ENCODE data around the gene SLC30A3.

The SLC30A3 gene, protein sequence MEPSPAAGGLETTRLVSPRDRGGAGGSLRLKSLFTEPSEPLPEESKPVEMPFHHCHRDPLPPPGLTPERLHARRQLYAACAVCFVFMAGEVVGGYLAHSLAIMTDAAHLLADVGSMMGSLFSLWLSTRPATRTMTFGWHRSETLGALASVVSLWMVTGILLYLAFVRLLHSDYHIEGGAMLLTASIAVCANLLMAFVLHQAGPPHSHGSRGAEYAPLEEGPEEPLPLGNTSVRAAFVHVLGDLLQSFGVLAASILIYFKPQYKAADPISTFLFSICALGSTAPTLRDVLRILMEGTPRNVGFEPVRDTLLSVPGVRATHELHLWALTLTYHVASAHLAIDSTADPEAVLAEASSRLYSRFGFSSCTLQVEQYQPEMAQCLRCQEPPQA
- 0 to 0.30 (median 0.26) reads per million in 9 experiments for total RNA-seq

DNA sequence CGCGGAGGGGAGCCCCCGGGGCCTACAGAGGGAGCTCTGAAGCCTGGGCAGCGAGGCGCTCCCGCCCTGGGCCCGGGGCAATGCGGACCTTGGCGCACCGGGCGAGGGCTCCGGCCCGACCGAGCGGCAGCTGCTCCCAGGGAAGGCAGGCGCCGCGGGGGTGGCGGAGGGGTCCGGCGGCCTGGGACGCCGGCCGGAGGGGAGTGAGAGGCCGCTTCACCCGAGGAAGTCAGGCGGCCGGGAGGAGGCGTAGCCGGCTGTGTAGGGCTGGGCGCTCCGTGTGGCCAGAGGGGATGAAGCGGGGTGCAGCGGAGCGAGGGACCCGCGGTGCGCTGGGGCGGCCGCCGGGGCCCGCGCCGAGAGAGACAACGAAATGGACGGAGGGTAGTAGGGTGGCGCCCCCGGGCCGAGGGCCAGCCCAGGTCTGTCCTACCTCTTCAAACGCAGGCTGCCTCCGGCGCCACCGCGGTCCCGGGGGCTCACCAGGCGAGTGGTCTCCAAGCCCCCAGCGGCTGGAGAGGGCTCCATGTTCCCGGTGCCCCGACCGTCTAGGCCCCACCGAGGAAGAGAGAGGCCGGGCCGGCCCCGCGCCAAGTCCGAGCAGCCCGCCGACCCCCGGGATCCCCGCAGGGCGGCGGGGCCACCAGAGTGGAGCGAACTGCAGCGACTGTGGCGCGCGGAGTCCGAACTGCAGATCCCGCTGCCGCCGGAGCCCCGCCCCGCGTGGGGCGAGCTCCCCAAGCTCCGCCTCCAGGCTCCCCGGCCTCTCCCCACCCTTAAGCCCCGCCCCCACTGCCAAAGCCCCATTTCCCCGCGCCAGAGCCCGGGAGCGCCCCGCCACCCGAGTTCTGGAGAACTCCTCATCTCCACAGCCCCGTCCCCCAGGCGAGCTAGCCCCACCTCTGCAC, at the start of gene SLC30A3:
Gene SLC30A3 (minus strand): TSS at position 669 of the 908 bp plus-strand sequence. CDS start 141 bp downstream, at position 528.
- peaks cover 5% of the 10 kb centered on the region for H3K36me3 Mint-ChIP-seq (ENCODE audit: insufficient read depth)
- peak within 1 kb of the TSS; percentile 86 to 97 for H3K4me3 Mint-ChIP-seq
- H3K27ac Mint-ChIP-seq: peak within 1 kb of the TSS; percentile 25 to 78

DNA sequence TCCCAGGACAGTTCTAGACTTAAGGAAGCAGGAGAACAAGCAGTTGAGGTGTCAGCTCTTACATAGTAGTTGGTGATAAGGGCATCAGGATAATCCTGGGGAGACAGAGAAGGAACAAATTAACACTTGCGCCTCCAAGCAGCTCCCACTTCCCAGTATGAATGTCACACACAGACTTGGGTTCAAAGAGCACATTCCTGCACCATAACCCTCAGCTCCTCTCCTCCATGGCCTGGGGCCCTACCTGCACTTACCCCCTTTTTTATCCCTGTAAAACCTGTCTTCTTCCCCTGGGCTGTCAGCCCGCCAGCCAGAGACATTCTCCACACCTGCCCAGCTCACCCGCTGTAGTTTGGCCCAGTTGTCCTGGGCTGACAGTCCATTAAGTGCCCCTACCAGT, 49.3 kb upstream of the SLC30A3 start:
- ATAC-seq (replicated peaks): no peak
- no peak overlapping the region for H3K4me3 Mint-ChIP-seq

More for the DNA sequence above, at the start of gene SLC30A3:
- Mint-ChIP-seq H3K9me3 (no peaks in the 10 kb centered on the region), H3K27me3 (peaks cover 61 to 65% of the 10 kb centered on the region in 2 donors), H3K4me1 (ENCODE audit: low read depth in 2 of 2) (peaks cover 22 to 27% of the 10 kb centered on the region in 2 donors)
- ATAC-seq (replicated peaks): peak; percentile 53
- peak; percentile 20 to 39 (median 33) for DNase-seq

DNA sequence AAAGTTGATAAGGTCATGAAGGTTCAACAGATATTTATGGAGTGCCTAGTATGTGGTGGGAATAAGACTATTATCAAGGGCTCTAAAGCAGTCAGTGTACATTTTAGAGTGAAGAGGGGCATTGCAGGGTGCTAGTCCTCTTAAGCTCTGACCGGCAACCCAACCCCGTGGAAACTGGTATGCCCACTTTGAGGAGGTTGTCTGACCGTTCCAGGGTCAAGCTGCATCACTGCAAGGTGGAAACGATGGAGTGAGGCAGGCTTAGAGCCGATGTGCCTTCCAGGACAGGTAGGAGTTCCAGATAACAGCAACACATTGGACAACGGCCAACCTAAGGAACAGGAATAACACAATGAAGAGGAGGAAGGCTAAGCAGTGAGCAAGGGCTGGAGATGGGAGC, 46.8 kb upstream of the SLC30A3 start:
- peaks cover 3 to 8% of the 10 kb centered on the region in 2 donors for H3K4me1 Mint-ChIP-seq (ENCODE audit: low read depth in 2 of 2)
- ATAC-seq (replicated peaks): no peak
- no peak overlapping the region for H3K4me3 Mint-ChIP-seq
- no peaks in the 10 kb centered on the region for H3K36me3 Mint-ChIP-seq (ENCODE audit: insufficient read depth)
- peaks cover 7 to 26% of the 10 kb centered on the region in 2 donors for H3K27me3 Mint-ChIP-seq
- DNase-seq: no peak
- no peaks in the 10 kb centered on the region for H3K9me3 Mint-ChIP-seq
- peak overlapping the region in 1 of 2 donors; percentile 35 for H3K27ac Mint-ChIP-seq

More for the DNA sequence above, 49.3 kb upstream of the SLC30A3 start:
- no peak overlapping the region for H3K27ac Mint-ChIP-seq
- DNase-seq: no peak
- H3K36me3 Mint-ChIP-seq (ENCODE audit: insufficient read depth): no peaks in the 10 kb centered on the region
- peaks cover 0 to 1% of the 10 kb centered on the region in 2 donors for H3K27me3 Mint-ChIP-seq
- H3K9me3 Mint-ChIP-seq: no peaks in the 10 kb centered on the region
- peaks cover 0 to 2% of the 10 kb centered on the region in 2 donors for H3K4me1 Mint-ChIP-seq (ENCODE audit: low read depth in 2 of 2)

DNA sequence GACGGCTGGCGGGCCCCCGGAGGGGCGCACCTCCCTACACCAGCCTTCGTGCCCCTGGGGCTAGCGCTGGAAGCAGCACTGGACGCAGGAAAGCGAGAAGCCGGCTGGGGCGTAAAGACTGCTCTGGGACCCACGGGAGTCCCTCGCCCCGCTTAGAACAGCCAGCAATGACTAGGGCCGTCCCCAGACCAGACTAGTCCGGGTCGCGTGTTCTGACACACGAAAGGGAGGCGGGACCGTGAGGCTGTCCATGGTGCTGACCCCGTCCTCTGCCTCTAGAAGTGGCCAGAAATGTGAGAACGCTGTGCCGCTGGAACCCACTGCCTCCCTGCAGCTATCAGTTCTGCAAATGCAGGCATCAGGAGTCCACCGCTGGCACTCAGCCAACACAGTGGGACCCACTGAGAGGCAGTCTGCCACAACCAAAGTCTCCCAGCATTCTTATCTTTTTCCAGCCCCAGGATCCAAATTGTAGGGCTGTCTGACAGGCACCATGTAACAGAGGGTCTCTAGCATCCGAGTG, 45.6 kb upstream of the SLC30A3 start, which contains the start of gene UCN:
Gene UCN (minus strand): TSS at position 87 of the 523 bp plus-strand sequence. CDS start 550 bp downstream, outside the sequence.
- Mint-ChIP-seq H3K27me3 (peaks cover 7 to 30% of the 10 kb centered on the region in 2 donors), H3K36me3 (ENCODE audit: insufficient read depth) (no peaks in the 10 kb centered on the region), H3K9me3 (no peaks in the 10 kb centered on the region), H3K4me1 (ENCODE audit: low read depth in 2 of 2) (peaks cover 3 to 8% of the 10 kb centered on the region in 2 donors), H3K27ac (no peak within 1 kb of the TSS), H3K4me3 (peak within 1 kb of the TSS; percentile 61 to 68)
- DNase-seq (no peak), ATAC-seq (replicated peaks) (no peak)

DNA sequence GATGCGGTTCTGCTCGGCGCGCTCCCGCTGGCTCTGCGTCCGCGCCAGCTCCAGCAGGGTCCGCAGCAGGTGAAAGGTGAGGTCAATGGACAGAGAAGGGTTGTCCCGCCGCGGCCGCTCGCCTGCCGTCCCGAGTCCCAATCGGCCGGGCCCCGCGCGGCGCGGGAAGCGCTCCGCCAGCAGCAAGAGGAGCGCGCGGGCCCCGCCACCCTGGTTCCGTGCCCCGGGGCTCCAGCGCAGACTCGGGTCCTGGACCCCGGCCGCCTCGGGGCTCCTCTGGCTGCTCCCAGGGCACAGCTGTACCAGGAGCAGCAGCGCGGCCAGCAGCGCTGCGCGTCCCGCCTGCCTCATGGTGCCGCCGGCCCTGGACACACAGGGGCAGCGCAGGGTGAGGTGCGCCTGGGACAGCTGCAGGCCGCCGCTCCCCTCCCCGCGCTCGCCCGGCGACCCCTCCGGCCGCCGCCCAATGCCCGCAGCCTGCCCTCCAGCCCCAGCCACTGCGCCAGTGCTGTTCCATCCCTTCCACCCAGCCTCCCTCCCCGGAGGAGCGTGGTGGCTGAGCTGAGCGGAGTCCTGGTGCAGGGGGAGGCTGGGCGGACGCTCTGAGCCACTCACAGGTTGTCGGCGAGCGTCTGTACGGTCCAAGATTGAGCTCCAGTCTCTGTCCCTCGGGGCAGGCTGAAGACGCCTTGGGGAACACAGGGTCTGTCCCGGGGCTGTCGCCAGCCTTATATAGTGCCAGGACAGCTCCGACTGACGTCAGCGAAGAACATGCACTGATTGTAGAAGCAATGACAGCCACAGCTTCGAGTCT, 44.9 kb upstream of the SLC30A3 start:
- ATAC-seq (replicated peaks) (no peak), DNase-seq (no peak)
- no peak overlapping the region for H3K27ac Mint-ChIP-seq
- peaks cover 7 to 30% of the 10 kb centered on the region in 2 donors for H3K27me3 Mint-ChIP-seq
- H3K36me3 Mint-ChIP-seq (ENCODE audit: insufficient read depth): no peaks in the 10 kb centered on the region
- H3K4me1 Mint-ChIP-seq (ENCODE audit: low read depth in 2 of 2): peaks cover 5 to 8% of the 10 kb centered on the region in 2 donors
- H3K9me3 Mint-ChIP-seq: no peaks in the 10 kb centered on the region
- peak overlapping the region; percentile 61 to 68 for H3K4me3 Mint-ChIP-seq

DNA sequence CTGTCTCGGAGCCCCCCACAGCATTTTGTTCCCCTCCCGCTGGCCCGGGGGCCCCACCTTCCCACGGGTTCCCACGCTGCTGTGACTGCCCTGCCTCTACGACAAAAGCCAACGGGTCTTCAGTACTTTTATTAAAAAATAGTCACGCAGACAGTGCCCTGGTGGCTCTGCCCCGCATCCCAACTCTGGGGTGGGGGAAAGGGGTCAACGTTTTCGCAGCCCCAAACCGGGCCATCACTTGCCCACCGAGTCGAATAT, 44.4 kb upstream of the SLC30A3 start:
- H3K27ac Mint-ChIP-seq: no peak overlapping the region
- no peak for ATAC-seq (replicated peaks)
- peak overlapping the region; percentile 61 to 68 for H3K4me3 Mint-ChIP-seq
- H3K4me1 Mint-ChIP-seq (ENCODE audit: low read depth in 2 of 2): peaks cover 7 to 8% of the 10 kb centered on the region in 2 donors
- DNase-seq: no peak
- H3K27me3 Mint-ChIP-seq: peaks cover 7 to 30% of the 10 kb centered on the region in 2 donors
- no peaks in the 10 kb centered on the region for H3K9me3 Mint-ChIP-seq
- no peaks in the 10 kb centered on the region for H3K36me3 Mint-ChIP-seq (ENCODE audit: insufficient read depth)

DNA sequence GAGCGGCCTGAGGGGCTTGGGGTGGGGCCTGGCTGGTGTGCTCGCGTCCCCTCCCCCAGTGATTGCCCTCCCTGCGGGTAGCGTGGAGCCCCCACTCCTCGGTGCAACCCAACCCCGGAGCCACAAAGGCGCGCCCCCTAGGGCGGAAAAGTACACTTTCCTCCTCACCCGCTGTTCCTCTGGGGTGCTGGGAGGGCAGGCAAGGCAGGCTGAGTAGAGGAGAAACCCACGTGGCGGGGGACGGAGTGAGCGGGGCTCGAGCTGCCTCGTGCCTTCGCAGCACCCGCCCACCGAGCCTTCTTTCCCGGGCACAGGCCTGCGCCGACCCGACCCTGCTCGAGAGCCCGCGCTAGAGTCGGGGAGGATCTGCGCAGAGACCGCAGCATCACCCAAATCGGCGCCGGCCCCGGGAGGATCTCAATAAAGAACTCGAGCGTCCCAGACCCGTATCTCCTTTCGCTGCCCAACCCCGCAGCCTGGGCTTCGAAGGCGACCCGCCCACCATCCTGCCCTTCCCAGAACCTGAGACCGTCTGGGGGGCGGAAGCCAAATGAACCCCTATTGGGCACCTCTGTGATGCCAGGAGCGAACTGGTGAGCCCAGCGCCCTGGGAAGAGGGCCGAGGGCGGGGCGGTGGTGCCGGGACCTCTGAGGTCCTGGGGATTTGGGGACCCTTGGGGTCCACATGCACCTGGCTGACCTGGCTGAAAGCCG, 43.9 kb upstream of the SLC30A3 start:
- peaks cover 7 to 8% of the 10 kb centered on the region in 2 donors for H3K4me1 Mint-ChIP-seq (ENCODE audit: low read depth in 2 of 2)
- no peak overlapping the region for H3K27ac Mint-ChIP-seq
- peak; percentile 64 for ATAC-seq (replicated peaks)
- DNase-seq: peak in 1 of 3 experiments; percentile 19
- peak overlapping the region; percentile 61 to 68 for H3K4me3 Mint-ChIP-seq
- H3K27me3 Mint-ChIP-seq: peaks cover 7 to 30% of the 10 kb centered on the region in 2 donors
- no peaks in the 10 kb centered on the region for H3K36me3 Mint-ChIP-seq (ENCODE audit: insufficient read depth)
- no peaks in the 10 kb centered on the region for H3K9me3 Mint-ChIP-seq

DNA sequence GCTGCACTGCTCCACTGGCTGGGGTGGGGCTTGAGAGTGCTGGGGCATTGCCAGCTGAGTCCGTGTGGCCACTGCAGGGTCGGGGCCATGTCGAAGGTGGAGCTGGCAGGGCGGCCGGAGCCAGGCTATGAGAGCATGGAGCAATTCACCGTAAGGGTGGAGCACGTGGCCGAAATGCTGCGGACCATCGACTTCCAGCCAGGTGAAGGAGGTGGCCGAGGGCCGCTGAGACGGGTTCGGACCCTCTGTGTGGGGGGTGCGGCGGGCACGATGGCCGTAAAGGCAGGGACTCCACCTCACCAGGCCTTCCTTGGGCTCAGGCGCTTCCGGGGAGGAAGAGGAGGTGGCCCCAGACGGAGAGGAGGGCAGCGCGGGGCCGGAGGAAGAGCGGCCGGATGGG, 43.3 kb upstream of the SLC30A3 start:
- Mint-ChIP-seq H3K27me3 (peaks cover 7 to 30% of the 10 kb centered on the region in 2 donors), H3K4me1 (ENCODE audit: low read depth in 2 of 2) (peaks cover 7 to 8% of the 10 kb centered on the region in 2 donors)

DNA sequence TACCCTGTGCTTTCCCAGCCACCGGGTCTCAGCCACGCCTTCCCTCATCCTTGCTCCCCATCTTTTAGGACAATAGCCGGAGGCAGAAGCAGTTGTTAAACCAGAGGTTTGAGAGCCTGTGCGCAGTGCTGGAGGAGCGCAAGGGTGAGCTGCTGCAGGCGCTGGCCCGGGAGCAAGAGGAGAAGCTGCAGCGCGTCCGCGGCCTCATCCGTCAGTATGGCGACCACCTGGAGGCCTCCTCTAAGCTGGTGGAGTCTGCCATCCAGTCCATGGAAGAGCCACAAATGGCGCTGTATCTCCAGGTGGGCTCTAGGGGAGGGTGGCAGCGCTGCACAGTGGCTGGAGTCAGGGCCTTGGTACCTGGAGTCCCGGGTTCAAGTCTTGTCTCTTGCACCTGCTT, 42.7 kb upstream of the SLC30A3 start:
- Mint-ChIP-seq H3K27me3 (peaks cover 7 to 30% of the 10 kb centered on the region in 2 donors), H3K36me3 (ENCODE audit: insufficient read depth) (no peaks in the 10 kb centered on the region), H3K9me3 (no peaks in the 10 kb centered on the region), H3K4me1 (ENCODE audit: low read depth in 2 of 2) (peaks cover 7 to 8% of the 10 kb centered on the region in 2 donors), H3K4me3 (peak overlapping the region in 1 of 2 donors; percentile 68), H3K27ac (no peak overlapping the region)
- ATAC-seq (replicated peaks): no peak
- DNase-seq: no peak

More for the DNA sequence above, 43.3 kb upstream of the SLC30A3 start:
- Mint-ChIP-seq H3K36me3 (ENCODE audit: insufficient read depth) (no peaks in the 10 kb centered on the region), H3K9me3 (no peaks in the 10 kb centered on the region), H3K4me3 (peak overlapping the region; percentile 61 to 68), H3K27ac (no peak overlapping the region)
- ATAC-seq (replicated peaks) (peak; percentile 11), DNase-seq (no peak)

DNA sequence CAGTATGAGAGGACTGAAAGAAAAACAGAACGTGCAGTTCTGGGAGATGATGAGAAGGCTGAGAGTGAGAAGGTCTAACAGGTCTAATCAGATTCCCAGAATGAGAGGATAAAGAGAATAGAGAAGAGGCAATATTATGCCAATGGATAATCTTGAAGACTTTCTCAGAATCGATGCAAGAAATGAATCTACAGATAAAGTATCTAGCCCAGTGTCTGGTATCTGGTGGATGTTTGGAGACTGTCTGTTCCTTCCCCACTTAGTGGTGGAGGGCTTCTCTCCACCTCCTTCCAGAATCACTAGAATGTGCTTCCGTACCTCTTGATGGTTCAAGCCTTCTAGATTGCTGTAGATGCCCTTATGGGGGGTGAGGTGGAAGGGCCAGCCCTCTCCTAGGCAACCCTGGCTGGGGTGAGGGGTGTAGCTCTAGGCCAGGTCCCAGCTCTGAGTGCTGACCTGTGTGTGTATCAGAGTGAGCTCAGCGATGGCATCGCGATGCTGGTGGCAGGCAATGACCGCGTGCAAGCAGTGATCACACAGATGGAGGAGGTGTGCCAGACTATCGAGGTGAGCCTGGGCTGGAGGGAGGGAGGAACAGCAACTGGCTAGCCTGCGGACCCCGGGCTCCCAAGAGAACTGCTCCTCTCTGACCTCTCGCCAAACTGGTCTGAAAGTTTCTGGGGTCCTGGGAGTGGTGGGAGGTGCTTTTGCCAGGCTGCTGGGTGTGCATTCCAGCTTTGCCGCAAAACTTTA, 41.8 kb upstream of the SLC30A3 start:
- Mint-ChIP-seq H3K27ac (no peak overlapping the region), H3K9me3 (no peaks in the 10 kb centered on the region), H3K4me1 (ENCODE audit: low read depth in 2 of 2) (peaks cover 7 to 8% of the 10 kb centered on the region in 2 donors), H3K4me3 (no peak overlapping the region), H3K36me3 (ENCODE audit: insufficient read depth) (no peaks in the 10 kb centered on the region), H3K27me3 (peaks cover 8 to 30% of the 10 kb centered on the region in 2 donors)
- no peak for ATAC-seq (replicated peaks)
- DNase-seq: no peak

DNA sequence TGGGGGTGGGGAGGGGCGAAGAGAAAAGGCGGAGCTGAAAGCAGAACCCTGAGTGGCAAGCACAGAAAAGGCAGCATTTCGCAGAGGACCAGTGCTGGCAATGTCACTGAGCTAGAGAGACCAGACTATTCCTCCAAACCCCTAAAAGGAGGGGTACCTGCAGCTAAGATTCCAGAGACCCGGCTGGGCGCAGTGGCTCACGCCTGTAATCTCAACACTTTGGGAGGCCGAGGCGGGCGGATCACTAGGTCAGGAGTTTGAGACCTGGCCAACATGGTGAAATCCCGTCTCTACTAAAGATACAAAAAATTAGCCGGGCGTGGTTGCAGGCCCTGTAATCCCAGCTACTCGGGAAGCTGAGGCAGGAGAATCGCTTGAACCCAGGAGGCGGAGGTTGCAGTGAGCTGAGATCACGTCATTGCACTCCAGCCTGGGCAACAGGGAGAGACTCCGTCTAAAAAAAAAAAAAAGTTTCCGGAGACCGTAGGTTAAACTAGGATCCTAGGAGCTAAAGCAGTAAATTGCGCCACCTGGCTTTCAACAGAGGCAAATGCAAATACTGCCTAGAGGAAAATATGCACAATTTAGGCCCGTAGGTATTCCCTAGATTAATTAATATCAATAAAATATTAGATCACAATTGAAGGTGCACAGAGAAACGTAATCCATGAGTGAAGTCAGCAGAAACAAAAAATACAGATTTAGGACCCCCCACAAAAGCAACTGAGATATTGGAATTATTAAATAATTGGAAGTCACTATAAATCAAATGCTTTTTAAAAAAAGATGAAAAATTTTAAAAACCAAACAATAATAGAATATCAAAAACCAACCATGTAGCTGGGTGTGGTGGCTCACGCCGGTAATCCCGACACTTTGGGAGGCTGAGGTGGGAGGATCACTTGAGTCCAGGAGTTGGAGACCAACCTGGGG, 40.5 kb upstream of the SLC30A3 start:
- DNase-seq (peak; percentile 30 to 45 (median 35)), ATAC-seq (replicated peaks) (peak; percentile 70)
- no peaks in the 10 kb centered on the region for H3K9me3 Mint-ChIP-seq
- peaks cover 21 to 40% of the 10 kb centered on the region in 2 donors for H3K27me3 Mint-ChIP-seq
- H3K4me3 Mint-ChIP-seq: peak overlapping the region; percentile 29 to 61
- H3K36me3 Mint-ChIP-seq (ENCODE audit: insufficient read depth): no peaks in the 10 kb centered on the region
- H3K27ac Mint-ChIP-seq: peak overlapping the region in 1 of 2 donors; percentile 8
- H3K4me1 Mint-ChIP-seq (ENCODE audit: low read depth in 2 of 2): peaks cover 7 to 8% of the 10 kb centered on the region in 2 donors

Measured in effector memory CD8-positive, alpha-beta T cell (primary cell).